Choroid plexus epithelial cell (primary cell): ENCODE data around the gene SEC14L5.

Source experiments
- DNase-seq: peaks from one replicate; pipeline ENCODE4 v3.0.0-alpha.2; 2010; ENCODE audit warnings: low read depth
- H3K4me3 ChIP-seq: 2 replicates; pipeline ENCODE4 v1.5.1; 2011; ENCODE audit warnings: low read depth, mild to moderate bottlenecking, control low read depth, low read length, moderate library complexity
- CTCF ChIP-seq: conservative IDR thresholded peaks from 2 replicates; pipeline ENCODE4 v1.5.1; 2011; ENCODE audit warnings: low read depth, mild to moderate bottlenecking, control low read depth, inconsistent platforms, low read length, moderate library complexity

The SEC14L5 gene

GRCh38 chr16:4968879-4969483 is 10.9 kb downstream of the SEC14L5 start:
- no peak overlapping the region for H3K4me3 ChIP-seq
- no peak for DNase-seq
- TF ChIP-seq CTCF, result no peak

GRCh38 chr16:4970010-4970409 is 11.9 kb downstream of the SEC14L5 start:
- H3K4me3 ChIP-seq, result no peak overlapping the region
- no peak for TF ChIP-seq CTCF
- DNase-seq, result no peak

GRCh38 chr16:4972938-4973587 is 14.9 kb downstream of the SEC14L5 start:
- no peak for DNase-seq
- no peak overlapping the region for H3K4me3 ChIP-seq
- no peak for TF ChIP-seq CTCF

GRCh38 chr16:4976079-4976478 is 17.9 kb downstream of the SEC14L5 start:
- no peak overlapping the region for H3K4me3 ChIP-seq
- no peak for DNase-seq
- TF ChIP-seq CTCF, result no peak

GRCh38 chr16:4976611-4977145 is 18.5 kb downstream of the SEC14L5 start:
- no peak for DNase-seq
- TF ChIP-seq CTCF, result no peak
- no peak overlapping the region for H3K4me3 ChIP-seq

- no peak overlapping the region for H3K4me3 ChIP-seq
- TF ChIP-seq CTCF, result no peak
- no peak for DNase-seq
Measured at GRCh38 chr16:4979164-4979563, 21.0 kb downstream of the SEC14L5 start.
